Fibroblast of lung (primary cell): ENCODE results near the gene FAM219B. TPM values are rescaled to one million over a fixed set of nuclear protein-coding genes. Genes with fewer than 3 reads are reported as not detected.

Source experiments
- DNase-seq, 2 donors: peaks; one replicate each; pipeline versions ENCODE4 v3.0.0 to v3.0.0-alpha.2; 2010; ENCODE audit warnings: low read depth in 2 of 2
- H2AFZ ChIP-seq: 2 replicates; pipeline ENCODE4 v1.5.1; 2012; ENCODE audit warnings: low read length, control low read depth, inconsistent platforms
- H3K27ac ChIP-seq: 2 replicates; pipeline ENCODE4 v1.5.1; 2011; ENCODE audit warnings: low read length, control low read depth; ENCODE audit not compliant: insufficient read depth
- H3K27me3 ChIP-seq: 2 replicates; pipeline ENCODE4 v1.5.1; 2011; ENCODE audit warnings: mild to moderate bottlenecking, low read length; ENCODE audit not compliant: control insufficient read depth, insufficient read depth
- H3K36me3 ChIP-seq: 2 replicates; pipeline ENCODE4 v1.5.1; 2011; ENCODE audit warnings: low read length; ENCODE audit not compliant: control insufficient read depth, insufficient read depth
- H3K4me1 ChIP-seq: 2 replicates; pipeline ENCODE4 v1.5.1; 2011; ENCODE audit warnings: low read length; ENCODE audit not compliant: control insufficient read depth, insufficient read depth; ENCODE audit errors: extremely low read depth
- H3K4me2 ChIP-seq: 2 replicates; pipeline ENCODE4 v1.5.1; 2011; ENCODE audit warnings: low read length, control low read depth; ENCODE audit not compliant: insufficient read depth; ENCODE audit errors: extremely low read depth
- H3K4me3 ChIP-seq, 4 experiments: fragments of 200-600 bp in 1 of 4; sonication (generic) in 1 of 4; replicated peaks in 1 of 4; 2 replicates each; pipeline ENCODE4 v1.5.1; 2011 to 2016; ENCODE audit warnings: low read length in 4 of 4, low read depth in 3 of 4, mild to moderate bottlenecking in 3 of 4, control low read depth in 2 of 4, inconsistent platforms in 1 of 4, mixed read lengths in 1 of 4; ENCODE audit not compliant: insufficient read depth in 1 of 4; ENCODE audit errors: control extremely low read depth in 1 of 4
- H3K79me2 ChIP-seq: 2 replicates; pipeline ENCODE4 v1.5.1; 2012; ENCODE audit warnings: mild to moderate bottlenecking, low read length, inconsistent platforms; ENCODE audit not compliant: control insufficient read depth, insufficient read depth
- H3K9ac ChIP-seq: 2 replicates; pipeline ENCODE4 v1.5.1; 2011; ENCODE audit warnings: mild to moderate bottlenecking, low read length, control low read depth; ENCODE audit not compliant: insufficient read depth
- H3K9me3 ChIP-seq: 2 replicates; pipeline ENCODE4 v1.5.1; 2012; ENCODE audit warnings: low read depth, low read length; ENCODE audit not compliant: control insufficient read depth, insufficient read depth
- H4K20me1 ChIP-seq: 2 replicates; pipeline ENCODE4 v1.5.1; 2011; ENCODE audit warnings: low read length; ENCODE audit not compliant: control insufficient read depth, insufficient read depth; ENCODE audit errors: extremely low read depth
- EZH2 ChIP-seq: IDR thresholded peaks from 2 replicates; pipeline ENCODE4 v1.5.1; 2012; ENCODE audit warnings: low read length, control low read depth, mild to moderate bottlenecking; ENCODE audit errors: missing control alignments
- polyA plus RNA-seq, 2 donors: library from polyadenylated mRNA; depleted of rRNA in 1 of 2; stranded (reverse) in 1 of 2; unstranded in 1 of 2; fragments of >200 nt; gene quantifications; 2 replicates each; pipeline ENCODE4 v1.2.1, GENCODE V29; 2011 to 2012; ENCODE audit warnings: missing spikeins in 1 of 2
- total RNA-seq: library from RNA; depleted of rRNA; stranded (reverse); fragments of >200 nt; gene quantifications from 2 replicates; pipeline ENCODE4 v1.2.1, GENCODE V29; 2014
- TF ChIP-seq, protein P1 (sequence below), 2 donors: IDR thresholded peaks in 1 of 2; conservative IDR thresholded peaks in 1 of 2; 1 replicate in 1 of 2; 2 replicates in 1 of 2; pipeline ENCODE4 v1.5.1; 2011 to 2012; ENCODE audit warnings: low read length in 2 of 2, control low read depth in 1 of 2, inconsistent platforms in 1 of 2, low read depth in 1 of 2, mild to moderate bottlenecking in 1 of 2

The FAM219B gene
- total and polyA plus RNA-seq, 2 donors (not counting 1 experiment from before 2014, with no cell fraction given) = 35.3 to 53.8 TPM

DNA sequence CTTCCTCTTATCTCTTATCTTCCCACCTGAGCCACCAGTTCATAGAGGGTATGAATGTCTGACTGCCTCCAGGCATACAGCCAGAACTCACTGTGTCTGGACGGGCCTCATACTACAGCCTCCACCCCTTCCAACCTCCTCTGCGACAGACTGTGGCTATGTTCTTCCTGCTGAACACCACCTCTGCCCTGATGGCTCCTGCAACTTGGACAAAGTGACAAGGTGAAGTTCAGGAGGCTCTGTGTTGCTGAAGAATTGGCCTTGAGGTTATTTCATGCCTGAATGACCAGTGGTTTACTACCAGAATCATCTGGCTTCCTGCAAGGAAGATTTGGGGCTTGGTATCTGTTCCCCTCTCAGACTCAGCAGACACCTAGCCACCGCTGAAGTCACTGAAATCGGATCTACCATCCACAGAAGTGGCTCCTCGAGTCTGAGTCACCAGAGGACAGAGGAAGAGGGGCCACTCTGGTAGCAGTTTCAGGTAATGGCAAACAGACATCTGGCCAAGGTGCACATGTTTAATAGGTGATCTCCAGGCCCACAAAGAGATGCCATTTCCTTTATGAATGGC, 49.5 kb downstream of the FAM219B start:
- H2AFZ ChIP-seq = no peak overlapping the region
- no peak overlapping the region for H3K4me3 ChIP-seq
- no peak overlapping the region for H3K27ac ChIP-seq
- DNase-seq = no peak
- no peak overlapping the region for H3K9ac ChIP-seq
- no peak overlapping the region for H3K4me2 ChIP-seq
- H3K27me3 ChIP-seq = no peaks in the 10 kb centered on the region
- TF ChIP-seq EZH2 = no peak
- TF ChIP-seq, protein P1, sequence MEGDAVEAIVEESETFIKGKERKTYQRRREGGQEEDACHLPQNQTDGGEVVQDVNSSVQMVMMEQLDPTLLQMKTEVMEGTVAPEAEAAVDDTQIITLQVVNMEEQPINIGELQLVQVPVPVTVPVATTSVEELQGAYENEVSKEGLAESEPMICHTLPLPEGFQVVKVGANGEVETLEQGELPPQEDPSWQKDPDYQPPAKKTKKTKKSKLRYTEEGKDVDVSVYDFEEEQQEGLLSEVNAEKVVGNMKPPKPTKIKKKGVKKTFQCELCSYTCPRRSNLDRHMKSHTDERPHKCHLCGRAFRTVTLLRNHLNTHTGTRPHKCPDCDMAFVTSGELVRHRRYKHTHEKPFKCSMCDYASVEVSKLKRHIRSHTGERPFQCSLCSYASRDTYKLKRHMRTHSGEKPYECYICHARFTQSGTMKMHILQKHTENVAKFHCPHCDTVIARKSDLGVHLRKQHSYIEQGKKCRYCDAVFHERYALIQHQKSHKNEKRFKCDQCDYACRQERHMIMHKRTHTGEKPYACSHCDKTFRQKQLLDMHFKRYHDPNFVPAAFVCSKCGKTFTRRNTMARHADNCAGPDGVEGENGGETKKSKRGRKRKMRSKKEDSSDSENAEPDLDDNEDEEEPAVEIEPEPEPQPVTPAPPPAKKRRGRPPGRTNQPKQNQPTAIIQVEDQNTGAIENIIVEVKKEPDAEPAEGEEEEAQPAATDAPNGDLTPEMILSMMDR (conservative IDR thresholded peaks at IDR 0.05 in 1 of 2, IDR thresholded peaks at IDR 0.05 in 1 of 2; ENCODE audit: low read depth in 1 of 2, low read length in 2 of 2) = no peak
- H3K4me1 ChIP-seq = no peaks in the 10 kb centered on the region
- no peaks in the 10 kb centered on the region for H3K79me2 ChIP-seq
- H3K36me3 ChIP-seq = peaks cover 3% of the 10 kb centered on the region
- no peaks in the 10 kb centered on the region for H3K9me3 ChIP-seq
- H4K20me1 ChIP-seq = no peaks in the 10 kb centered on the region

DNA sequence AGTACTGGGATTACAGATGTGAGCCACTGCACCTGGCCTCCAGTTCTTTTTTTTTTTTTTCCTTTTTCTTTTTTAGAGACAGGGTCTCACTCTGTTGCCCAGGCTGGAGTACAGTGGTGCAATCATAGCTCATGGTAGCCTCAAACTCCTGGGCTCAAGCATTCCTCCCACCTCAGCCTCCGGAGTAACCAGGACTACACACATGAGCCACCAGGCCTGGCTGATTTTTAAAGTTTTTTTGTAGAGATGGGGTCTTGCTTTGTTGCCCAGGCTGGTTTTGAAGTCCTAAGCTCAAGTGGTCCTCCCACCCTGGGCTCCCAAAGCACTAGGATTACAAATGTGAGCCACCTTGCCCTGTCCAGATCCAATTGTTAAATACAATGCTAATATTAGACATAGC, 50.1 kb downstream of the FAM219B start:
- H3K9ac ChIP-seq = no peak overlapping the region
- no peaks in the 10 kb centered on the region for H3K79me2 ChIP-seq
- DNase-seq = no peak
- TF ChIP-seq EZH2 = no peak
- TF ChIP-seq, protein P1 (conservative IDR thresholded peaks at IDR 0.05 in 1 of 2, IDR thresholded peaks at IDR 0.05 in 1 of 2; ENCODE audit: low read depth in 1 of 2, low read length in 2 of 2) = no peak
- no peak overlapping the region for H2AFZ ChIP-seq
- no peak overlapping the region for H3K27ac ChIP-seq
- H3K27me3 ChIP-seq = no peaks in the 10 kb centered on the region
- H3K4me3 ChIP-seq = no peak overlapping the region
- no peaks in the 10 kb centered on the region for H3K9me3 ChIP-seq
- no peaks in the 10 kb centered on the region for H4K20me1 ChIP-seq
- peaks cover 8% of the 10 kb centered on the region for H3K36me3 ChIP-seq
- H3K4me2 ChIP-seq = no peak overlapping the region
- H3K4me1 ChIP-seq = no peaks in the 10 kb centered on the region

DNA sequence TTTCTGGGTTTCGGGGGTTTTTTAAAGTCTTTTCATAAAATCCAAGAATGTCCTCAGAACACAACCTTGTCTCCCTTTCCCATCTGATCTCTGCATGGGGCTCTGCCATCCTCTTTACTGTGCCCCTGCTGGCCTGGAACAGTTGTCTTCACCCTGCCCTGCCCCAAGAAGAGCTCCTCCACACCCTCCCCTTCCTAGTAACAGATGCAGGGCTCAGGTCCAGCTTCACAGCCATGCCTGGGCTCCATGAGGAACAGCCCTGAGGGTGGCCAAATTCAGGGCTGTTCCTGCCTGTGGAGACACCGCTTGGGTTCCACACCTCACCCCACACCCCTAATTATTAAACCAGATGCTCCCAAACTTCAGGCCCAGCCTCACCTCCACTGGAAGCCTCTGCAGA, 50.8 kb downstream of the FAM219B start:
- Histone ChIP-seq H3K4me3 (no peak overlapping the region), H3K4me1 (no peaks in the 10 kb centered on the region), H3K36me3 (peaks cover 8% of the 10 kb centered on the region), H3K9me3 (no peaks in the 10 kb centered on the region), H3K79me2 (no peaks in the 10 kb centered on the region), H4K20me1 (no peaks in the 10 kb centered on the region), H3K9ac (no peak overlapping the region), H3K4me2 (no peak overlapping the region), H3K27ac (no peak overlapping the region), H2AFZ (no peak overlapping the region), H3K27me3 (no peaks in the 10 kb centered on the region)
- no peak for TF ChIP-seq EZH2
- TF ChIP-seq, protein P1 (conservative IDR thresholded peaks at IDR 0.05 in 1 of 2, IDR thresholded peaks at IDR 0.05 in 1 of 2; ENCODE audit: low read depth in 1 of 2, low read length in 2 of 2) = no peak
- no peak for DNase-seq
